HUDEP-2 (cell line): ENCODE measurements around the gene GALR2.
"Not testable (repeated sequence)": the region's sequence is repeated elsewhere in the genome, so short reads cannot be mapped to it uniquely, and the experiment has no call there.

Source experiments
- DNase-seq, 76 experiments: peaks; one replicate each; lab custom pipeline; 2025; ENCODE audit not compliant: unreplicated experiment in 76 of 76; lab: John Stamatoyannopoulos, UW

GALR2 gene, protein sequence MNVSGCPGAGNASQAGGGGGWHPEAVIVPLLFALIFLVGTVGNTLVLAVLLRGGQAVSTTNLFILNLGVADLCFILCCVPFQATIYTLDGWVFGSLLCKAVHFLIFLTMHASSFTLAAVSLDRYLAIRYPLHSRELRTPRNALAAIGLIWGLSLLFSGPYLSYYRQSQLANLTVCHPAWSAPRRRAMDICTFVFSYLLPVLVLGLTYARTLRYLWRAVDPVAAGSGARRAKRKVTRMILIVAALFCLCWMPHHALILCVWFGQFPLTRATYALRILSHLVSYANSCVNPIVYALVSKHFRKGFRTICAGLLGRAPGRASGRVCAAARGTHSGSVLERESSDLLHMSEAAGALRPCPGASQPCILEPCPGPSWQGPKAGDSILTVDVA

DNA sequence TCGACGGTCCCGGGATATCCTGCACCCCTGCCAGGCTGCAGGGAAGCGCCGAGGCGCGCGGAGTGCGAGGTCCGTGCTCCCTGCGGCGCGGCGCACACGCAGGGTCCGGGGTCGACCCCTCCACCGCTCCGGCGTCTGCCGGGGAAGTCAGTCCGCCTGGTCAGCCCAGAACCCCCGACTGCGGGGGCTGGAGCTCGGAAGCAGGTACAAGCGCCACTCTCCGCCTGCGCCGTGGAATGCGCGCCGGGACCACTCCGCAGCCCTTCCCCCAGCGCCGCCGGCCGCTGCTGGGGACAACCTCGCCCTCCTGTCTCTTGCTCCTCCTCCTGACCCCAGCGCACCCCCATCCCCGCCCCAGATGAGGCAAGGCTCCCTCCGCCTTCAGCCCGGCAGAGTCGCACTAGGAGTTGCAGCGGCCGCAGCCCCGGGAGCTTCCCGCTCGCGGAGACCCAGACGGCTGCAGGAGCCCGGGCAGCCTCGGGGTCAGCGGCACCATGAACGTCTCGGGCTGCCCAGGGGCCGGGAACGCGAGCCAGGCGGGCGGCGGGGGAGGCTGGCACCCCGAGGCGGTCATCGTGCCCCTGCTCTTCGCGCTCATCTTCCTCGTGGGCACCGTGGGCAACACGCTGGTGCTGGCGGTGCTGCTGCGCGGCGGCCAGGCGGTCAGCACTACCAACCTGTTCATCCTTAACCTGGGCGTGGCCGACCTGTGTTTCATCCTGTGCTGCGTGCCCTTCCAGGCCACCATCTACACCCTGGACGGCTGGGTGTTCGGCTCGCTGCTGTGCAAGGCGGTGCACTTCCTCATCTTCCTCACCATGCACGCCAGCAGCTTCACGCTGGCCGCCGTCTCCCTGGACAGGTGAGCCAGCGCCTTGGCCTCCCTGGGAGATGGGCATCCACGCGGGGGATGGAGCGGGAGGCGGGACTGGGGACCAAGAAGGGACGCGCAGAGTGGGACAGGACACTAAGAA lies at the start of gene GALR2:
TSS of gene GALR2 (plus strand) at position 392 of the 974 bp plus-strand sequence. CDS start at position 495, 103 bp downstream.
- DNase-seq, result no peak

DNA sequence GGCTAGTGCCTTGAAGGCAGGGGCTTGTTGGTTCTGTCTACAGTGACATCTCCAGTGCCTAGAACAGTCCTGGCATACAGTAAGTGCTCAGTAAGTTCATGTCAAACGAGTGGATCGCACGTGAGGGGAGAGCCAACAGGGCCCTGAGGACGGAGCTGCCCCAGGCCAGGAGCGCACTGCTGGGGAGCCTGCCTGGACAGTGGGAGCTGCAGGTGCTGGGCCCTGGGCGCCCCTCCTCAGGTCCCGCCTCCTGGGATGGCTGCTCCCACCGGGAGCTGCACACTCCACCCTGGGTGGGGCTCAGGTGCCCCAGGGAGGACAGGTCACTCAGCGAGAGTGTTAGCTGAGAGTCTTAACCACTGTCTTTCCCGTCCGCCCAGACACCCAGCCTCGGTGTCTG lies 49.3 kb upstream of the GALR2 start:
- no peak for DNase-seq

DNA sequence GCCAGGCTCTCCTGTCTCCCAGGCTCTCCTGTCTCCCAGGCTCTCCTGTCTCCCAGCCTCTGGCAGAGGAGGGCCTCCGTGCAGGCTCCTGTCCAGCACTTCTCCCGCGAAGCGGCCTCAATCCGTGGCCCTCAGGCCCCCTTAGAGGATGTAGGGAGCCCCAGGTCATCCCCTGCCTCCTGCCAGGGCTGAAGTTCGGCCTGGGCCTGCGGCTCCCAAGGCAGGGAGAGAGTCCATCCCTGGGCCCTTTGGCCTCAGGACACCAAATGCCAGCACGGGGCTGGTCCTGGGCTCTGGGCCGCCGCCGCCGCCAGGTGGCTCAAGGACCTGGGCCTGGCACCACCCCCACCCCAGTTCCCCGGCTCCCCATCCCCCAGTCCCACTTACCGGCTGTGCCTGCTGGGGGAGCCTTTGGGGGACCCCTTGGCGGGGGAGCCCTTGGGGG lies 47.8 kb upstream of the GALR2 start:
- no peak for DNase-seq

DNA sequence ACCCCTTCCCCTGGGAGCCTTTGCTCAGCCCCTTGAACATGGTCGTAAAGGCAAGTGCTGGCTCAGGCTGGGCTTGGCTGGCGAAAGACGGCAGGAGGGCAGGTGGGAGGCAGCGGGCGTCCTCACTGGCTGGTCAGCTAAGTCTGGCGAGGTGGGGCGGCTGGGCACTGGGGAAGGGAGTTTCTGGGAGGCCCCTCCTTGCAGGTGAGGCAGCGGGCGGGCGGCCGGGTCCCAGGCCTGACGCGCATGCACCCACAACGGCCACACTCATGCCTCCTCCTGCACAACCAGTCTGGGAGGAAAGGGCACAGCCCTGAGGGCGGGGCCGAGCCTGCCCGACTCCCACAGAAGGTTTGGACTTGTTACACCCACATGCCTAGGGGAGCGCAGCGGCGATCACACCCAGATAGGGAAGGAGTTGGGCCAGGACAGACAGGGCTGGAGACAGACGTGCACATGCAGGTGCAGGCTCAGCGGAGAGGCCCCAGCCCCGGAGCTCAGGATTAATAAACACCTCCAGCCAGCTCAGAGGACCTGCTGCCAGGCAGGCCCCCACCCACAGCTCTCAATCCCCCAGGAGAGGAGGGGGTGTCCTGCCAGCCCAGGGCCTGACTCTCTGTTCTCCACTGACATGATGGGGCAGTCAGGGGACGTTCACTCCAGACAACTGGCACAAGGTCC lies 47.3 kb upstream of the GALR2 start, which contains the start of gene EVPL:
TSS of gene EVPL (minus strand) at position 148 of the 681 bp plus-strand sequence. CDS start at position 40, 108 bp downstream.
- peak in 73 of 76 experiments; percentile 11 to 87 (median 72) for DNase-seq

DNA sequence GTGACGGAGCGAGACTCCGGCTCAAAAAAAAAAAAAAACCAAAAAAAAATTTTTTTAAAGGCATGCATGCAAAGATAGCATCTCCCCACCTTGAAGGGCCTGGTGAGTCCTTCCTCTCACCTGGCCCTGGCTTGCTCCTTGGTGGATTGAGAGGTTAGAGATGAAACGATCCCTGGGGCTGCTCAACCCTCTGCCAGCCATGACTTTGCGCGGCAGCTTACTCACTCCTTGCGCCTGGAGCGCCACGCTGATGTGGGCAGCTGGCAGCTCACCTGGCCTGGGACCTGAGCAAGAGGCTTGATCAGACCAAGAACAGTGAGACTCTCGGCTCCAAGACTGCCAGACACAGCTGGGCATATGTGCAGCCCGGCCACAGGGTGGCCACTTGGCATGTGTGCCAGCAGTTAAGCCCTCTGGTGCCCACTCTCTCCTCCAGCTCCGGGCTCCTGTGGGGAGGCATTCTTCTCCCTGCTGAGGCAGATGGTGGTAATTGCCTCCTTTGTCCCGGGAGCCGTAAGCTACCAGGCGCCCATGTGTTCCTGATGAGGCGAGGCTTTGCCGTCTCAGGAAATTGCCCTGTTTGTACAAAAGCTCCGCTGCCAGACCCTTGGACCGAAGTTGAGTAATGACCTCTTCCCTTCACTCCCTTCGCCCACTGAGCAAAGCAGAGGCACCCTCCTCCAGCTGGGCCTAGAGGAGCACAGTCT lies 42.4 kb upstream of the GALR2 start:
- no peak for DNase-seq

DNA sequence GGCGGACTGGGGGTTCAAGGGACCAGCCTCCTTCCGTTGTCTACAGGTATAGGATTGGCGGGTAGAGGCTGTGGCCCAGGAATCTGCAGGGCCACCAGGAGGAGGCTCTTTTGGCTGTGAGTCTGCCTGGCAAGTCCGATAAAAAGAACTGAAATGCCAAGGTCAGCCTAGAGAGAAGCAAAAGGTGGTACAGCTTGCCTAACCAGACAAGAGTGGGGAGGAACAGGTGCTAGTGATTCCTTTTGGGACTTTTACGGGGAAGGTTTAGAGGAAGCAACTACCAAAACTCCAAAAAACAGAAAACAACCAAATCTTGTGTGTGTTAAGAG lies 41.8 kb upstream of the GALR2 start:
- no peak for DNase-seq

DNA sequence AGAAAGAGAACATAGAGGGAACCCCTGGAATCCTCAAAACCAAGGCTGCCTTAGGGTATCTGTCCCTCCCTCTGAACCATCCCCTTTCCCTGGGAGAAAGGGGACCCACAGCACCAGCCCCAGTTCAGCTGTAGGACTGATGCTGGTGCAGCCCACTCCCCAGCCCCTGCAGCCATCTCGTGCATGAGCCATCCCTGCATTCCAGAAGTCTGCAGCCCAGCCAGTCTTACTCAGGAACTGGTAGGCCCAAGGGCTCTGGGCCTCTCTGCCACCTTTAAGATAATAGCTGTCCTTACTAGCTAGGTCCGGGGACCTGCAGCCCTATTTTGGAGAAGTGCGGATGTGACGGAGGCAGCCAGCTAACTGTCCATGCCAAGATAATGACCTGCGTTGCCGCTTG lies 41.4 kb upstream of the GALR2 start:
- no peak for DNase-seq

DNA sequence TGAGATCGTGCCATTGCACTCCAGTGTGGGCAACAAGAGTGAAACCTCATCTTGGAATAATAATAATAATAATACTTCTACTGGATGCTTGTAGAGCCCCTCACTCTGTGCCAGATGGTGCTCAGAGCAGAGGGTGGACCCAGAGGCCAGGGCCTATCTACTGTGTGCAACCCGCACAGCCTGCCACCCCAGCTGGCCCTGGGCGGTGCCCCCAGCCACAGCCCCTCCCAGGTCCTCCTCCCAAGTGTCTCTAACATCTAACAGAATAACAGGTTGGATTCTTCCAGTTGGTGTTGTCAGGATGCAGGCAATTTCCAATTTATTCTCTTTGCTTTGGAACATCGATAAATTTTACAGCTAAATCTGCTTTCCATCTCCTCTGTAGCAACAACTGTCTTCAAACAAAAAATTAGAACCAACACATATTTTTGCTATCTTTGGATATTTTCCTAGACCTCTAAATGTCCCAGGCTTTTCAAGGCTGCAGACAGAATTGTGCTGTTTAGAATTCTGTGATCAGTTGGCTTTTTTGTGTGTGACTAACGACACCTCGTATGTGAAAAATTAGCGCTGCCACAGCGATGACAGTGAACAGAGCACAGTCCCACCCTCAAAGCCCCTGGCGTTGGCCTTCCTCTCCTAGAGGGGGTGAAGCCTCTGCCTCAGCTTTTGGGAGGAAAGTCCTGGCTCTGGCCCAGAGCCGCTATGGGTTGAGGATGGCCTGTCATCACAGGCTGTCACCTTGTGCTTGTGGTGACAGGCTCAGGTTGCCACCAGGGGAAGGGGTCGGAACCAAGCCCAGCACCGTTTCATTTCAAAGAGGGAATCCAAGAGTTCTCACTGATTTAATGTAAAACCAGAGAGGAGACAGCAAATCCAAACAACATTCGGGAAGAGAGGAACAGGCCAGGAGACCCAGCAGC lies 39.9 kb upstream of the GALR2 start:
- DNase-seq, result peak in 67 of 76 experiments; percentile 3 to 80 (median 60)

DNA sequence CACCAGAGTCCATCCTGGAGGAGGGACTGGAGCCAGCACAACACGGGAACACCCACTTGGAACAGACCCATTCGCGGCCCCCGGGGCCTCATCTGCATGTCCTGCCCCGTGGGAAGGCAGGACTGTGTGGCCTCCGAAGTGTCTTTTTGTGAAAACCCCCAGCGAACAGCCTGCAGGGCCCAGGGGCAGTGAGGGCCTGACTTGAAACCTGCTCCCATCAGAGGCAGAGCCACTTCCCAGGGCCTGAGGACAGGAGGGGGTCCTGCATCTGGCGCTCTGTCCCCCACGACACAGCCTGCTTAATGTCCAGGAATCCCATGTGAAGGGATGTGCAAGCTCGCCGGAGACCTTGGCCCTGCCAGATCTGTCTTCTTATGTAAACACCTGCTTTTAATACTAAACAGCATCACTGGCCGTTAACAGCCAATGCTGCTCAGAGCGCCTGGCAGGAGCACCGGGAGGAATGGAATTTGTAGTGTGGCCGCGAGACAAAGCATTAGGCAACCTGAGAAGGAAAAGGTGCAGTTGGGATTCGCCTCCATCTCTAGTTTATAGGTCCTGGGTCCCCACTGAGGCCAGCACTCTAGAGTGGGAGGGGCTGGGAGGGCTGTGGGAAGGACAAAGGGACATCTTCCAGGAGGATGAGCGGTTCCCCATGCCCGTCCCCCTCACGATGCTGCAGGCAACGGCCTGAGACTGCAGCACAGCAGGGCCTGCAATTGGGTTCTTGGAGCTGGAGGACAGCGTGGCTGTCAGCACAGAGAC lies 37.9 kb upstream of the GALR2 start:
- no peak for DNase-seq

DNA sequence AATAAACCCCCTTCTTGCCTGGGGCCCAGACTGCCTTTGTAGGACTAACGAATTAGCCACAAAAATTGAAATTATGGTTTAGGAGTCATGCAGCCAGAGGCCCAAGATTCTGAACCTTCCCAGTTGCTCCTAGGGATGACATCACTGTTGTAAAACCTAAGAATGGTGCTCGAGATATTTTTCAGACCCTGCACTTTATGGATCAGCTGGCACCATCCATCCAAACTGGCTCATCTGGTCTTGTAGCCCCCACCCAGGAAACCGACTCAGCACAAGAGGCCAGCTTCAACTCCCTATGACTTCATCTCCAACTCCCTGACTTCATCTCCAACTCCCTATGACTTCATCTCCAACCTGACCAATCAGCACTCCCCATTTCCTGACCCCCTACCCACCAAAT lies 36.5 kb upstream of the GALR2 start:
- DNase-seq, result no peak

DNA sequence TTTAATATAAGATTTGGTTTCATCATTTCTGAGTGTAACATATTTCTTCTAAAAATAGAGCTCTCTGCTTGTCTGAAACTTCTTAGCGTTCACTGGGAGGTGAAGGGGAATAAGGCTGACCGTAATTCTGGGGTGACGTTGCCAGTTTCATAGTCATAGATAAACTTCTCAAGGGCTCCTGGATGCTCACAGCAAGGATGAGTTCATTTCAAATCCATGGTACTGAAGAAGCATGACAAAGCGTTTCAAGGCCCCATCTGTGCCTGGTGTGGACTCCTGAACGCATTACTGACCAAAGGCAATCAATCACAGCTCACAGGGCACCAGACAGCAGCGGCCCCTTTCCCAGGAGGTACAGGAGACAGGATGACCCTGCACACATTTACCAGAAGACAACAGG lies 35.5 kb upstream of the GALR2 start:
- no peak for DNase-seq

DNA sequence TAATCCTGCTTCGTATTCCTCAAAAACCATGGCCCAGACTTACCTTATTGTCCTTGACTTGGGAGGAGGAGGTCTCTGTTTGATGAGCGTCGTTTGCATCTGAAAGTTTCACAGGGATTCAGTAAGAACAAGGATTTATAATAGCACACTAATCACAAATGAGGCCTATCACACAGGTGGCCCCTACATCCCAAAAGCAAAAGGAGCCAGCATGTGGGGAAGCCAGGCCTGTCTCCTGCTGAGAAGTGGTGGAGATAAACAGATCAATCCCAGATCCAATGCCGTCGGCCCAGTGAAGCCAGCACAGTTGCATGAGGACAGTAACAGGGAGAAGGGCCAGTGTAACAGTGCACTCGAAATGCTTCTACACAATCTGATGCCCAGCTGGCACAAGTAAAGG lies 34.2 kb upstream of the GALR2 start:
- no peak for DNase-seq

DNA sequence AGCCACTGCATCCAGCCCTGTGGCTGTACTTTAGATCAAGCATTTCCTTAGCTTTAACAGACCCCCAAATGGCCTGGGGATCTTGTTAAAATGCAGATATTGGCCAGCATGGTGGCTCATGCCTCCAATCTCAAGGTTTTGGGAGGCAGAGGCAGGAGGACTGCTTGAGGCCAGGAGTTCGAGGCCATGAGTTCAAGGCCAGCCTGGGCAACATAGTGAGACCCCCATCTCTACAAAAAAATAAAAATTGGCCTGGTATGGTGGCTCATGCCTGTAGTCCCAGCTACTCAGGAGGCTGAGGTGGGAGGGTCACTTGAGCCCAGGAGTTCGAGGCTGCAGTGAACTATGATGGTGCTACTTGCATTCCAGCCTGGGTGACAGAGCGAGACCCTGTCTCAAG lies 31.7 kb upstream of the GALR2 start:
- DNase-seq, result not testable (repeated sequence)

DNA sequence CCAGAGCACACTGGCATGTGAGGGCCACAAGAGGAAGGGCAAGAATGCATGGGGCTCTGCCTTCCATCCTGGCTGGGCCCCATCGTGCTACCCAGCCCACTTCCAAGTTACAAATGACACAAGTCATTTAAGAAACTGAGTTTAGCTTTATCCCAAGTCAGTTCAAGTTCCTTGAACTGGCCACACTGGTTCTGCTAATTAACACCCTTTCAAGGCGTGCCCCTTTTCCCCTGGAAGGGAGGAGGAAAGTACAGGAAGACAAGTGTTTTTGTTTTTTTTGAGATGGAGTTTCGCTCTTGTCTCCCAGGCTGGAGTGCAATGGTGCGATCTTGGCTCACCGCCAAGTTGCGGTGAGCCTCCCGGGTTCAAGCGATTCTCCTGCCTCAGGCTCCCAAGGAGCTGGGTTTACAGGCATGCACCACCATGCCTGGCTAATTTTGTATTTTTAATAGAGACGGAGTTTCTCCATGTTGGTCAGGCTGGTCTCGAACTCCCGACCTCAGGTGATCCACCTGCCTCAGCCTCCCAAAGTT lies 30.0 kb upstream of the GALR2 start:
- DNase-seq, result not testable (repeated sequence)

DNA sequence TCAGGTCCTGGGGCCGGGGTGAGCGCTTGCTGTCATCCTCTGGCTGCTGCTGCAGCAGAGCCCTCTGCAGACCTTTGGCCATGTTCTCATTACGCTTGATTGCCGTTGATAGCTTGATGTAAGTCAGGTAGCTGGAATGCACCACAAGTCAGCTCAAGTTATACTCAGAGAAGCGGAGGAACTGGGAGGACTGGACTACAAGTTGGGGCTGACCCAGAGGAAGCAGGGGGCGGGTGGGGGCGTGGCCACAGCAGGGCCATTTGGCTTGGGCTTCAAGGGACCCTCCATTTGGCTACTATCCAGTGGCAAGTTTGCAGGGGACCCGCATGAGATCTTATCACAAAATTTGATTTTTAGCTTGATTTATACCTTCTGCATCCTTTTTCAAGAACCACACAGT lies 28.5 kb upstream of the GALR2 start:
- no peak for DNase-seq

DNA sequence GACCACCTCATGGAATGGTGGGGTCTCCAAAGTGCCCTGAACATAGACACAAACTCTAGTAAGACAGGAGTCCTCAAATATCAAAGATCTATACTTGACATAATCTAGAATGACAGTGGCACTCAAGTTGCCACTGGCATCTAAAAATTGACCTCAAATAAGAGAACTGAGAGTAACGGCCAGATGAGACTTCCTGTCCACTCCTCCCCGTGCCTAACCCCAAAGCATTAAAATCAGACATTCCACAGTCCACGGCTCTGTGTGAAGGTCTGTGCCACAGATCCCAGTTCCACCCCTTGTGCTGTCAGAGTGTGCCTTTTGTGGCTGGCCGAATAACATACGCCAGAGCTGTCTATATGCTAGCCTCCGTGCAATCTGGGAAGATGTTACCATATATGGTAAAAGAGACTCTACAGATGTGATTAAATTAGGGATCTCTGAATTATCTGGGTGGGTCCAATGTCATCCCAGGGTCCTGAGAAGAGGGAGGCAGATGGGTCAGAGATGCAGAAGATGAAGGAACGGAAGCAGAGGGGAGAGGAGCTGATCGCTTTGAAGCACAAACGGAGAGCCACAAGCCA lies 26.5 kb upstream of the GALR2 start:
- no peak for DNase-seq

DNA sequence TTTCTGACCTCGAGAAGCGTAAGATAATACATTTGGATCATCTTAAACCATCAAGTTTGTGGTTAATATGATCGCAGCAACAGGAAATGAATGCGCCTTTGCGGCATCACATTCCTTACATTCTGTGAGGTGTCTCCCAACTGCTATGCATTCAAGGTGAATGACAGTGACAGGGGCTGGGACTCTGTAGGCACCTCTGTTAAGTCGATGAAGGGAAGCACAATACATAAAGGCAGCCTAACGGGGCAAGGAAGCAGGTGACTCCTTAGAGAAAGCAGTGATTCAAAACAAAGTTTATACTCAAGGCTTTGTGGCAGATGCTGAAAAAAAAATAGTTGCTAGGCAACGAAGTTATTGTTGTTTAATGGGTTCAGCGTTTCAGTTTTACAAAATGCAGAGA lies 25.9 kb upstream of the GALR2 start:
- no peak for DNase-seq

DNA sequence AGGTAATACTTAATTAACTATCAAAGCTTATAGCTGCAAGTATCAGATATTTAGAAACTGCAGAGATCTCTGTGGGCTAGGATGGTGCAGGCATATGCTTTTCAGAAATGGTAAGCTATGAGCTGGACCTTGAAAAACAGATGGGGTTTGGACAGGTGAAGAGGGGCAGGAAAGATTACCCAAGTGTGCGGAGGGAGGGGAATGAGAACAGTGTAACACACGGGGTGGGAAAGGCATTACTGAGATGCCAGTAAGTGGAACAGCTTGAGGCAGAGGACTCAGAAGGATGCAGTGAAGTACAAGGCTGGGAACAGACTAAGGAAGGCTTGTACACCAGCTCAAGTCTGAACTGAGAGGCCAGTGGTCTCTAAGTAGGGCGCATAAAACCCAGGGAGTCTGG lies 25.3 kb upstream of the GALR2 start:
- no peak for DNase-seq
